HG02588 (cell line): ENCODE measurements around the gene ITK.

Source experiments
- ATAC-seq: cut with Tn5 transposase; IDR thresholded peaks from one replicate; pipeline ENCODE4 v1.9.1; 2021; ENCODE audit warnings: mild to moderate bottlenecking, moderate library complexity; ENCODE audit not compliant: unreplicated experiment

Gene ITK

DNA sequence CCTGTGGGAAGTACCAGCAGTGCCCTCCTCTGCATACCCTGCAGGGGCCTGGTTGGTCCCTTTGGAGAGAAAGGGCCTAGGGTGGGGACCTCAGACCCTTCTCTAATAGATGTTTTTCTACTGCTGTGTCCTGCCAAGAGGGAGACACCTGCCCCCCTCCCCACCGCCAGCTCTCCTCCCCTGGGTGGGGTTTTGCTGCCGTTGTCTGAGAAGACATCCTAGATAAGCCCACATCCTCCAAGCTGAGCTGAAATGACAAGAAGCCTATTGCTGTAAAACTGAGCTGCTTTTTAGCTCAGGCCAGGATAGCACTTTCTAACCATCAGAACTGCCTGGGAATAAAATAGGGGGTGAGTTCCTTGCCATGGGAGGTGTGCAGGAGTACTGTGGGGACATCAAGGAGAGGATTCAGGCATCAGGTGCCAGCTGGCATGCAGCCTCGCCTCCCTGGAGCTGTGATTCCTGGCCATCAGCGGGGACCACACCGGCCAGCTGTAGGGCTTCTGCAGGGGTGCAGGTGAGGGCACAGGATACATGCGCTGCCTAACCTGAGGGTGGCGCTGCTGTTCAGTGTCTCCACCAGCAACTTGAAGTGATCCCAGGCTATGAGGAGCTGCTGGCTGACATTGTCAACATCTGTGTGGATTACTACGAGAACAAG lies 123.2 kb downstream of the ITK start:
- ATAC-seq: no peak
